NCI-H2196 treated with DMSO at 0.1 percent for 48 hours (cell line): ENCODE measurements around the gene SLC25A5.
"Not testable (repeated sequence)": the region's sequence is repeated elsewhere in the genome, so short reads cannot be mapped to it uniquely, and the experiment has no call there.

Experiments
- DNase-seq: peaks from one replicate; lab custom pipeline; 2025; ENCODE audit not compliant: unreplicated experiment; lab: John Stamatoyannopoulos, UW

Gene SLC25A5

GRCh38 chrX:119475389-119476101, 7.3 kb downstream of the SLC25A5 start:
- no peak for DNase-seq

- DNase-seq: no peak
Observed at GRCh38 chrX:119477812-119478232, 9.6 kb downstream of the SLC25A5 start.

GRCh38 chrX:119478504-119478903, 10.3 kb downstream of the SLC25A5 start:
- DNase-seq: no peak

- DNase-seq: no peak
Observed at GRCh38 chrX:119479845-119480244, 11.6 kb downstream of the SLC25A5 start.

- DNase-seq: no peak
Observed at GRCh38 chrX:119481323-119481801, 13.1 kb downstream of the SLC25A5 start.

GRCh38 chrX:119482041-119482440, 13.8 kb downstream of the SLC25A5 start:
- DNase-seq: no peak

- no peak for DNase-seq
Observed at GRCh38 chrX:119482481-119483480, 14.5 kb downstream of the SLC25A5 start.

GRCh38 chrX:119486745-119487144, 18.5 kb downstream of the SLC25A5 start:
- DNase-seq: no peak

- DNase-seq: not testable (repeated sequence)
Observed at GRCh38 chrX:119487766-119488165, 19.5 kb downstream of the SLC25A5 start.

- no peak for DNase-seq
Observed at GRCh38 chrX:119488749-119489148, 20.5 kb downstream of the SLC25A5 start.

- no peak for DNase-seq
Observed at GRCh38 chrX:119489212-119490074, 21.2 kb downstream of the SLC25A5 start.

- no peak for DNase-seq
Observed at GRCh38 chrX:119492463-119492862, 24.2 kb downstream of the SLC25A5 start.

- not testable (repeated sequence) for DNase-seq
Observed at GRCh38 chrX:119493851-119494495, 25.7 kb downstream of the SLC25A5 start.

GRCh38 chrX:119495734-119496726, 27.8 kb downstream of the SLC25A5 start:
- DNase-seq: no peak

GRCh38 chrX:119497185-119497584, 28.9 kb downstream of the SLC25A5 start:
- no peak for DNase-seq

GRCh38 chrX:119500061-119500800, 32.0 kb downstream of the SLC25A5 start:
- DNase-seq: no peak

GRCh38 chrX:119501511-119502148, 33.4 kb downstream of the SLC25A5 start:
- no peak for DNase-seq
